NCI-H1930 (cell line): Measurements from ENCODE around the gene GPD1.
"Not testable (repeated sequence)": the region's sequence is repeated elsewhere in the genome, so short reads cannot be mapped to it uniquely, and the experiment has no call there.

Source experiments
- DNase-seq, 2 experiments: peaks; one replicate each; lab custom pipeline; 2025; lab: John Stamatoyannopoulos, UW

GPD1 gene

DNA sequence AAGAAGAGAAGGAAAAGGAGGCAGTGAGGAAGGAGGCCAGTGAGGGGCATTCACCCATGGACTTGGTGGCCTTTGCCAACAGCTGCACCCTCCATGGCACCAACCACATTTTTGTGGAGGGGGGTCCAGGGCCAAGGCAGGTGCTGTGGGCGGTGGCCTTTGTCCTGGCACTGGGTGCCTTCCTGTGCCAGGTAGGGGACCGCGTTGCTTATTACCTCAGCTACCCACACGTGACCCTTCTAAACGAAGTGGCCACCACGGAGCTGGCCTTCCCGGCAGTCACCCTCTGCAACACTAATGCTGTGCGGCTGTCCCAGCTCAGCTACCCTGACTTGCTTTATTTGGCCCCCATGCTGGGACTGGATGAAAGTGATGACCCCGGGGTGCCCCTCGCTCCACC is 30.1 kb upstream of the GPD1 start:
- DNase-seq = no peak

DNA sequence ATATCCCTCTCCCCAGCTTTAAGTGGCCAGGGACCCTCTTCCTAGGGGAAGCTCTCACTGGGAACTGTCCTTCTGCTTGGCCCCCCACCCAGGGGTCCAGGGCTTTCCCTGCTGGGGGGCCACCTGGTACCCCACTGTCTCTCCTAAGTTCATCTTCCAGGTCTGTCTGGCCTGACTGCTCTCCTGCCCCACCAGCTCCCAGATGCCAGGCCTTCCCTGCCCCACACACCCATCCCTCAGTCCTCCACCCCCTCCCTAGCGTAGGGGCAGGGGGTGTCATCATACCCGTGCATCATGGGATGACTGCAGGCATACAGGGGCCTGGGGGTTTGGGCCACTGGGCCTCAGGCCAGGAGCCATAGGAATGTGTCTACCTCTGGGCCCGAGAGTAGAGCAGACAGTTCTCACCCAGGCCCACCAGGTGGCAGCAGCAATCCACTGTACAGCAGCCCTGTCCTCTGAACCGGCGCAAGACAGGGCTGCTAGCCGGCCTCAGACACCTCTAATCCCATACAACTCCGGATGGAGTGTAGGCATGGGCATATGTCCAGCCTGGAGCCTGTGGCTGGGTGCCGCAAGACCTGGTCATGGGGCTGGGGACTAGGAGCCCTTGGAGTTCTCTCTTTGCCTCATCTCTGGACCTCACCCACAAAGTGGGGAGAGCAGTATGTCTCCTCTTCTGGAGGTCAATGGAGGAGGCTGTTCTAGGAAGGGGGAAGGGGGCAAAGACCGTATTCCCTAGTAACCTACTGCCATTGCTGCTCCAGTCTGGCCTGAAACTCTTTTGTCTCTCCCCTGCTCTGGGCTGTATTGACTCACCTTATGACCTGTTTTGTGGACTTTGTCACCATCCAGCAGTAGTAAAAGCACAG is 28.6 kb upstream of the GPD1 start:
- DNase-seq = peak; percentile 15 to 69

DNA sequence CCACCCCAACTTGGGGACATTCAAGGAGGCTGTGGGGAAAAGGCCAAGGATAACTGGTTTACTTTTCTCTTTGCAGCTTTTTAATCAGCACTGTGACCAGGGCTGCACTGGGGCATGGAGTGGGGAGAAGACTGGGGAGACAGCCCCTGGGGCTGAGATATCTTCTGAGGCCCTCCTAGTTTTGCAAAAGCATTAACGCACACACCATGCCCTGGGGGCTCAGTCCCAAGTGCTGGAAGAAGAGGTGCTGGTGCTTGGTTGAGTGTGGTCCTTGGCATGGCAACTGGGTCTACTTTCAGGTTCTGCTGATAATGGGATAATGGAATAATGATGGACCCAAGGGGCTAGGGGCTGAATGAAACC is 28.0 kb upstream of the GPD1 start:
- DNase-seq = no peak

DNA sequence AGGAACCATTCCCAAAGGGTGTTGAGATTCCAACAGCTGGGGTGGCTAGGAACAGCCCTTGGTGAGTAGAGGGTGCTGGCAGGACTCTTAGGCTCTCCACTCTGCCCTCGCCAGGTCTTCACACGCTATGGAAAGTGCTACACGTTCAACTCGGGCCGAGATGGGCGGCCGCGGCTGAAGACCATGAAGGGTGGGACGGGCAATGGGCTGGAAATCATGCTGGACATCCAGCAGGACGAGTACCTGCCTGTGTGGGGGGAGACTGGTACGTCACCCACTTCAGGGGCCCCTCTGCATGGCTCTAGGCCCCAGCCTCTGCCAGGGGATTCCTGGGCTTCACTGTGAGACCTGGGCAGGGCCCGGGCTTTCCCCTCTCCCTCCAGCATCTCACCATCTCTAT is 26.7 kb upstream of the GPD1 start:
- DNase-seq = no peak

DNA sequence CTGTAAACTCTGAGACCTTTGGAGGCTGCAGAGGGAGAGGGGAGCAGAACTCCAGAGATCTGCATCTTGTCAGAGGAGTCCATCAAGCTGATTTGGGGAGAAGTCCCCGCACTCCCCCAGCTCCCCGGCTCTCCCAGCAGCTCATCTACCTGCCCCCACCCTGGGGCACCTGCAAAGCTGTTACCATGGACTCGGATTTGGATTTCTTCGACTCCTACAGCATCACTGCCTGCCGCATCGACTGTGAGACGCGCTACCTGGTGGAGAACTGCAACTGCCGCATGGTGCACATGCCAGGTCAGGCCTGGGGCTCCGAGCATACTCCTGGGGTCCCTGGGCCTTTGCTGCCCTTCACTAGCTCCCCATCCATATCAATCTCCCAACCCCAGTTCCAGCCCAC is 25.5 kb upstream of the GPD1 start:
- DNase-seq = no peak

DNA sequence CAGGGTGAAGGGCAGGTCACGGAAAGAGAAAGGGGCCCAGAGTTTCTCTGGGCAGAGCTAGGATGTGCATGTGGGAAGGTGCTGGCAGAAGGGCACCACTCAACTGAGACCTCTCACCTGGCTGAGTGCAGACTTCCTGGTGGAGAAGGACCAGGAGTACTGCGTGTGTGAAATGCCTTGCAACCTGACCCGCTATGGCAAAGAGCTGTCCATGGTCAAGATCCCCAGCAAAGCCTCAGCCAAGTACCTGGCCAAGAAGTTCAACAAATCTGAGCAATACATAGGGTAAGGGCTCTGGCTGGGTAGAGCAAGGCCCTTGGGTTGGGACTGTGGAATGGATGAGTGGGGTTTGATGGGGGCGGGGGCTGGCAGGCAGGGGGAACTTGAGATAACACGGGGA is 24.0 kb upstream of the GPD1 start:
- DNase-seq = no peak

DNA sequence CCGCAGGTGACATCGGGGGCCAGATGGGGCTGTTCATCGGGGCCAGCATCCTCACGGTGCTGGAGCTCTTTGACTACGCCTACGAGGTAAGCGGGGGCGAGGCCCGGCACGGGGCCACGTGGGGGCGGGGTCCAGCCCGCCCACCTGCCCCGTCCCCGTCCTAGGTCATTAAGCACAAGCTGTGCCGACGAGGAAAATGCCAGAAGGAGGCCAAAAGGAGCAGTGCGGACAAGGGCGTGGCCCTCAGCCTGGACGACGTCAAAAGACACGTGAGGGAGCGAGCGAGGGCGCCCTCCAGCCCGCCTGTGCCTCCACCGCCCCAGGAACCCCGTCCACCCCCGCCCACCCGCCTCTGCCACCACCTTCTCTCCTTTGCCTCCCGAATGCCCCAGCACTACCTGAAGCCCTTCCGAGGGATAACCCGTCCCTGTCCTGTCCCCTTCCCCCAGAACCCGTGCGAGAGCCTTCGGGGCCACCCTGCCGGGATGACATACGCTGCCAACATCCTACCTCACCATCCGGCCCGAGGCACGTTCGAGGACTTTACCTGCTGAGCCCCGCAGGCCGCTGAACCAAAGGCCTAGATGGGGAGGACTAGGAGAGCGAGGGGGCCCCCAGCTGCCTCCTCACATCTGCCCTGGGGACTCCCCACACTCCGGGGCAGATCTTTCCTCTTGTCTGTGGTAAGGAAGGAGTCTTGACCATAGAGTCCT is 22.6 kb upstream of the GPD1 start:
- DNase-seq = no peak

DNA sequence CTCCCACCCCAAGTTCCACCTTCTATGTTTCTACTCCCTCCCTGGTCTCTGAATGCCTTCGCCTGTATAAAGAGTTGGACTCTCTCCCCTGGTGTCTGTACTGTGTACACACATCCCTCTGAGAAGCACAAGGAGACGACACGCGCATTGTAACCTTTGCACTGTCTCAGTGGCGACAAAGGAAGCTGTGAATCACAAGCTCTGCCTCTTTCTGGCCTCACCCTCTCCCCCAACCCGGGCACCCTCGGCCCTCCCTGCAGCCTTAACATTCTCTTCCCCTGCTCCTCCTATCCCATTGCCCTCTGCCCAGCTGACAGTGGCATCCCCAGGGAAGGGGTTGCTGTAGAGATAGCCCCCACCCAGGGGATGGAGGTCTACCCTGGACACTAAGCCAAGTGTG is 21.2 kb upstream of the GPD1 start:
- no peak for DNase-seq

DNA sequence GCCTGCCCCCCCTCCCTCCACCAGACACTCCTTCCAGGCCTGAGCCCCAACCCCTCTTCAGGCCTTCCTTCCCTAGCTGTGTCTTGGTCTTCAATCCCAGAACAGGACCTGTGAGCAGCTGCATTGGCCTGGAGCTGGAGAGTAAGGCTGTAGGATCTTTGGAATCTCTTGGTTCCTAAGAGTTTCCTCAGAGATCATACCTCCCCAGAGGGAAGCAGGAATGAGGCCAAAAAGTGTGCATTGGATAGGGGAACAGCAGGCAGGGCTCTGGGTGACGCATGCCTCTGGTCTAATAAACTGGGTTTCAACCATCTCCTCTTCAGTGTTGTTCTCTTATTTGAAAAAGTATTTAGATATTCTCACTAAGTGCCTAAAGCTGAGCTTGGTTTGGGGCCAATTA is 20.5 kb upstream of the GPD1 start:
- DNase-seq = no peak

DNA sequence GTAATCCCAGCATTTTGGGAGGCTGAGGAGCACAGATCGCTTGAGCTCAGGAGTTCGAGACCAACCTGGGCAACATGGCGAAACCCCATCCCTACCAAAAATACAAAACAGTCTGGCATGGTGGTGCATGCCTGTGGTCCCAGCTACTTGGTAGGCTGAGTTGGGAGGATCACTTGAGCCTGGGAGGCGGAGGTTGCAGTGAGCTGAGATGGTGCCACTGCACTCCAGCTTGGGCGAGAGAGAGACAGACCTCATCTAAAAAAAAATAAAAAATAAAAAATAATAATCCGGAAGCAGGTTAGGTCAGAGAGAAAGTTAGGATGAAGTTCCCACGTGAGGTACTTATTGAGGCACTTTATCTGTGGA is 19.4 kb upstream of the GPD1 start:
- not testable (repeated sequence) for DNase-seq

DNA sequence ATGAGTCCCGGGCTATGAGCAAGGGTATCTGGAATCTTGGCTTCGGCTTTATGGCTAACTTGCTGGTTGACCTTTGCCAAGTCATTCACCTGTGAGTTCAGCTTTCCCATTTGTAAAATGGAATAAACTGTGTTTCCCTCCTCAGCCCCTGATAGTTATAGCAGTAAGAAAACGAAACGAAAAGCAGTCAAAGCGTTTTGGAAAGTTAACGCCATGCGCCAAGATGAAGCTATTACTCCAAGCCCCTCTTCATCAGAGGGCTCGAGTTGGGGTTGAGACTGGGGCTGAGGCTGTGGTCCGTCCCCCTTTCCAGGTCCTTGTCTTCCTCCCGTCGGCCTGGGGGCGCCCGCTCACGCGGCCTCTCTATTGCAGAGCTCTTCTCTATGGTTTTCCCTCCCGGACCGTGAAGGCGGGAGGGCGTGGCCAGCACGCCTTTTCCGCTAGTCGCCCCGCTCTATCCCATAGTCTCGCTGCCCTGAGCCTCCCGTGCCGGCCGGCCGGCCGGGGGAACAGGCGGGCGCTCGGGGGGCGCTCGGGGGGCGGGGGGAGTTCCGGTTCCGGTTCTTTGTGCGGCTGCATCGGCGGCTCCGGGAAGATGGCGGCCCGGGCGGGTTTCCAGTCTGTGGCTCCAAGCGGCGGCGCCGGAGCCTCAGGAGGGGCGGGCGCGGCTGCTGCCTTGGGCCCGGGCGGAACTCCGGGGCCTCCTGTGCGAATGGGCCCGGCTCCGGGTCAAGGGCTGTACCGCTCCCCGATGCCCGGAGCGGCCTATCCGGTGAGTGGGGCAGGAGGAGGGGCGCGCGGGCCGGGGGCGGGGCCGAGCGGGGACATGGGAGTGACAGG is 18.8 kb upstream of the GPD1 start, which contains the start of gene SMARCD1:
Gene SMARCD1, plus strand, starts transcription at position 568 of the 840 bp plus-strand sequence. Its CDS starts 28 bp downstream, at position 596.
- DNase-seq = peak; percentile 91 to 94

DNA sequence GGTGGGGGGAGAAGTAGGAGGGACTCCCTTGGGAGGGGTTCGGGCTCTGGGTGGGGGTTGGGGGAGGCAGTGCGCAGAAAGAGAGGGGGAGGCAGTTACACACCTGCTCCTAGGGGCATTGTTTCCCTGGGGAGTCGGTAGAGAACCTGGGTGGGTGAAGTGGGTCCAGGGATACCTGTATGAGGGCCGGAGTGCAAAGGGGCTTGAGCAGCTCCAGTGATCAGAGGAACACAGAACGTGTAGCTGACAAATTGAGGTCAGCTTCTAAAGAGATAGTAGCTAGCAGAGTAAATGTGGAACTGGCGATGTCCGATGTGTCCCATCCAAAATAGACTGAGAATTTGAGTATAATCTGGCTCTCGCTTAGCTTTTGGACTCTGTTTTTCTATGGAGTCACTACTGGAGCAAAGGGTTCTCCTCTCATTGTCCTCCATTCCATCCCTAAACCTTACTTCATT is 18.2 kb upstream of the GPD1 start:
- DNase-seq = no peak

DNA sequence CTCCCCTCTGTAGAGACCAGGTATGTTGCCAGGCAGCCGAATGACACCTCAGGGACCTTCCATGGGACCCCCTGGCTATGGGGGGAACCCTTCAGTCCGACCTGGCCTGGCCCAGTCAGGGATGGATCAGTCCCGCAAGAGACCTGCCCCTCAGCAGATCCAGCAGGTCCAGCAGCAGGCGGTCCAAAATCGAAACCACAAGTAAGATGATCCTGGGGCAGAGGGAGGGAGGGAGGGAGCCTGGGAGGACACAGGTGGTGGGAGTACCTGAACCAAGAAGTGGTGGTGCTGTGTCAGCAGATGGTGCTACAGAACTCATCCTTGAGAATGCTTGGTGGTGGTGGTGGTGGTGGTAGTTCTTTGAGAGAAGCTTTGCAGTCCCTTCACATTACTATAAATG is 17.7 kb upstream of the GPD1 start:
- no peak for DNase-seq

DNA sequence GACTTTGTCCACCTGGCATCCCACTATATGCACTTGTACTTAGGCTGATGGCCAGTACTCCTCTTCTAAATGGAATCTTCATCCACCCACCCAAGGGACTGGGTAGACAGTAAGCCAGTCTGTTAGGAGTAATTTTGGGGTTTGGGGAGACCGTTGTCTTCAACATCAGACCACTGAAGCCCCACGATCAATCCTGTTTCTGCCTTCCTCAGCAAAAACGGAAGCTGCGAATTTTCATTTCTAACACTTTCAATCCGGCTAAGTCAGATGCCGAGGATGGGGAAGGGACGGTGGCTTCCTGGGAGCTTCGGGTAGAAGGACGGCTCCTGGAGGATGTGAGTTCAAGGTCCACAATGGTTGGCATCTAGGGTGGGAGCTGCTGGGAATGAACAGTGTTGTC is 16.7 kb upstream of the GPD1 start:
- DNase-seq = no peak

DNA sequence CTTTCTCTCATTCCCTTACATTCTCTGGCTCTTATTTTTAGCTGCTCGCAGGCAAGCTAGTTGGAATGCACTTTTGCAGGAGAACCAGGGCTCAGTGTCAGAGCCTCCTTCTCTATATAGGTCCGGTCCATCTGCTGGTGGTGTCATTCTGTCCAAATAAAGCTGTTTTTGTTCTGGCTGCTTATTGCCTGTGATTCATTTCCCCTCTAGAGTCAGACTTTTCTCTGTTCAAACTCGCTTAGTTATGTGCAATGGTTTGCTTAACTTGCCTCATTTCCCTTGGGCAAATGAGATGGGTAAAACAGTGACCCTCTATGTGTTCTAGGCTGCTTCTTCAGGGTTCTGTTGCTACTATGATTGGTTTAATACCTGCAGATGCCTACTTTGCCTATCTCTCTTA is 15.8 kb upstream of the GPD1 start:
- no peak for DNase-seq

DNA sequence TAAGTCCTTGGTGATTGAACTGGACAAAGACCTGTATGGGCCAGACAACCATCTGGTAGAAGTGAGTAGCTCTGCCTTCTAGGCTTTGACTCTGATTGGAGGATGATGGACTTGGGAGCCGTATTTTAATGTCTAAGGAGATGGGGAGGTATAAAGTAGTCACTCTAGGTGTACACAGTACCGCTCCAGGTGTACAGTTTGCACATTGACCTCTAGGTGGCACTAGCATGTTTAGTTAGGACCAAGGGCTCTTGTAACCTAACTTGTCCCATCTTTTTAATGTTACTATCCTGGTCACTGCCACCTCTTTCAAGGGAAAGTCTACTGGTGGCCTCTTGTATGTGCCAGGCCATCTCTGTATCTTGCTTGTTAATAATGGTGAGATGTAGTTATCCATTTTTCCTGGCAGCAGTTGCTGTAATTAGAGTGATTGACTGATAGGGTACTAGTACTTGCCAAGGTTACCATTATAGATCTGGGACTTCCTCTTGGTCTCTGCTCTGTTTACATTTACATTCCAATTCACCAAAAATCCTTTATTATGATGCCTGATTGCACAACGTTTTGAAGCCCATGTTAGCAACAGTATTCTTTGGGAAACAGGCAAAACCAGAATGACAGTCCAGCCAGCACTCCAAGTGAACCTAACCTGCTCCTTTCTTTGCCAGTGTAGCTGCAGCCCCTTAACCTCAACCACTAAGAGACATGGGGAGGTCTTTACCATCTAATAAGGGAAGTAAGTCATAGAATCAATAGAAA is 15.1 kb upstream of the GPD1 start:
- peak; percentile 22 to 48 for DNase-seq

DNA sequence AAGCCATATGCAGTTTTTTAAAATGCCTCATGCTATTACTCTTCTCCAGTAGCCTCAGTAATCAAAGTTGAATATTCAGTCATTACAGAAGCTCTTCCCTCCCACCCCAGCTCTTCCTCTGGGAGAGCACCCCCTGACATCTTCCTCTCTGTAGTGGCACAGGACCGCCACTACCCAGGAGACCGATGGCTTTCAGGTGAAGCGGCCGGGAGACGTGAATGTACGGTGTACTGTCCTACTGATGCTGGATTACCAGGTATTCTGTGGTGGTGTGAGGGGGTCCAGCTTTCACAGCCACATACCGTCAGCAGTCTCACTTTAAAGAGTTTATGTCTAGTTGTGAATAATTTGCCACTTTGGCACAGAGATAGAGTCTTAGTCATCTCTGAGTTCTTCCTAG is 14.1 kb upstream of the GPD1 start:
- DNase-seq = no peak

DNA sequence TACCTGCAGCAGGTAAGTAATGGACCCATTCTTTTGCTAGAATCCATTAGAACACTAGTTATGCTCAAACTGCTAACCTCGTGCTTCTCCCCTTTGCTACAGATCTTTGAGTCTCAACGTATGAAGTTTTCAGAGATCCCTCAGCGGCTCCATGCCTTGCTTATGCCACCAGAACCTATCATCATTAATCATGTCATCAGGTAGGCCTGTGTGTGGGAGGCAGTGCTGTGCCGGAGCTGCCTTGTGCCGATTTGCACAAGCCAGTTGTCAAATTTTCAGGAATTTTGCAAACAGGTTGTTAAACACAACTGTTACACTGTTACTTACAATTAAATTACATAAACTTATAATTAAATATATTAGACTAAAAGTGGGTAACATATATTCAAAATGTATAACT is 13.4 kb upstream of the GPD1 start:
- no peak for DNase-seq

DNA sequence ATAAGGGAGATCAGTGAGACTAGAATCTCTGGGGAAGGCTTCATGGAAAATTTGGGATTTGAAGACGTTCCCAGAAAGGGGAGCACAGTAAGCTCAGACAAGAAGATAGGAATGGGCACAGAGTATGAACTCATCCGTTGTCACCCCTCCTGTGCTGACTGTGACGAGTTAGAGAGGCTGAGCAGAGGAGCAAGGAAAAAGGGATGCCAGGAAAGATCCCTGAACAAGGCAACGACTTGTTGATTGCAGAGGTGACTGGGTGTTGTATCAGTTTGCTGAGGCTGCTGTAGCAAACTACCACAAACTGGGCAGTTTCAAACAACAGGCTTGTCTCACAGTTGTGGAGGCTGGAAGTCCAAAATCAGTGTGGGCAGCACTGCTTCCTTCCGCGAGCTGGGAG is 5.9 kb upstream of the GPD1 start:
- DNase-seq = no peak

DNA sequence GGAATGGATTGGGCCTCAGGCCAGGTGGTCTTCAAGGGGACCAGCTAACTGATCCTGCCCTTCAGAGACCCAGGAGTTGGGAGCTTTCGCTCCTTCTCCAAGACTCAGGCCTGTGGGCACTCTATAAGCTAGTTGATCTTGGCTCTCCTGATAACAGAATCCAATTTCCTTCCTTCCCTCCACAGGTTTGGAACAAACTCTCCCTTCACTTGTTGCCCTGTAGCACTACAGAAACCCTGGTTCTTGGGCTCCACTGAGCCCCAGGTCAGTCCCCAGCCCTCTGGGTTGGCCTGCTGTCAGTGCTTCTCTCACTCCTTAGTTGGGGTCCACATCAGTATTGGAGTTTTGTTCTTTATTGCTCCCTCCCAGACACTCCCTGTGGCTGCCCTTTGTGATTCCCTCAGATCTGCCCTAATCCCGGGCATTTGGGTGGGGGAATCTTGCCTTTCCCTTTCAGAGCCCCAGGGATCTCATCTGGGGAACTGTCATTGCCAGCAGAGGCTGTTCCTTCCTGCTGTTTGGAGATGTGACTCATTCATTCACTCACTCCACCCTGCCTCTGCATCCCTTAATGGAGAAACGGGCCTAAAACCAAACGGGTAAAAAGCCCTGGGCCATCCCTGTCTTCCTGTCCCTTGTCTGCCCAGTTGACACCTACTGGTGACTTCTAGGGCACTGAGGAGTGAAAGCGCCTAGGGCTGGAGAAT is 4.4 kb upstream of the GPD1 start:
- no peak for DNase-seq

DNA sequence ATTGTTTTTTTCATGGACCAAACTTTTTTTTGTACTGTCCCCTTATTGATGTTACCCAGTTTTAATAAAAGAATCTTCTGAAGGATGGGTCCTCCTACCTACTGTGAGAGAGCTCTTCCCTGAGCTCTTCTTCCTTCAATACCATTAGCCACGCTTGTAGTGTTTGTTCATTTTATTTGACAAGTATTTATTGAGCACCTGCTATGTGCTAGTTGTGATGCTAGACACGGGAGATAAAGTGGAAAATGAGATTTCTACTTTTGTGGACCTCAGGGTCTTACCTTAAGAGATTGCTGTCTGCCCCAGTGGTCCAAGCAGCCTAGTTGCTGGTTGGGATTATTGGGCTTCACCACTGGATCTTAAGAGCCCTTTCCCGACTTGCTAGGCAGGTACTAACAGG is 3.2 kb upstream of the GPD1 start:
- no peak for DNase-seq
